Activated T-cell treated with anti-CD3 and anti-CD28 coated beads, Interleukin-2, amount 50 U/mL, for 24 hours (primary cell): ENCODE results near the gene PADI4.

Experiments used
- DNase-seq: peaks from one replicate; pipeline ENCODE4 v3.0.0-alpha.2; 2020
- H3K27ac Mint-ChIP-seq: 2 replicates; pipeline ENCODE4 v1.8.0; 2020; ENCODE audit warnings: mild to moderate bottlenecking, mixed read lengths
- H3K27me3 Mint-ChIP-seq: 2 replicates; pipeline ENCODE4 v1.8.0; 2020; ENCODE audit warnings: mixed read lengths
- H3K36me3 Mint-ChIP-seq: 2 replicates; pipeline ENCODE4 v1.8.0; 2020; ENCODE audit warnings: low read depth, mixed read lengths
- H3K4me1 Mint-ChIP-seq: 2 replicates; pipeline ENCODE4 v1.8.0; 2020; ENCODE audit warnings: low read depth, mixed read lengths
- H3K4me3 Mint-ChIP-seq: 2 replicates; pipeline ENCODE4 v1.8.0; 2020; ENCODE audit warnings: mild to moderate bottlenecking, moderate library complexity, mixed read lengths
- H3K9me3 Mint-ChIP-seq: 2 replicates; pipeline ENCODE4 v1.8.0; 2020; ENCODE audit warnings: mixed read lengths

Gene PADI4

DNA sequence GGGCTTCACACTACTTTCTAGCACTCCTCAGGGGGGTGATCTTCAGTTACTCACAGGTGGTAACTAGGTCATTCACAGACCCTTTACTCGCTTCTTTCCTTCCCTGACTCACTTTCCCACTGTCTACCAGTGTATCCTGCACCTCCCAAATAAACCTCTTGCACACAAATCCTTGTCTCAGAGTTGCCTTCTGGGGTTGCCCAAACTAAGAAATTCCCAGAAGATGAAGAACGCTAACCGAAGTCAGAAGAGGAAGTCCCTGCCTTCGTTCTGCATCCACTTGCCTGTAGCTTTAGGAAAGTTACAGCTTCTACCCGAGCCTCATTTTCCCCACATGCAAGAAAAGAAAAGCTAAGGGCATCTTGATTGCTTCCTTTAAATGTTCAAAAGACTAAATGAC, 11.9 kb upstream of the PADI4 start:
- Mint-ChIP-seq H3K27ac (no peak overlapping the region), H3K27me3 (peaks cover 31% of the 10 kb centered on the region), H3K36me3 (no peaks in the 10 kb centered on the region), H3K4me3 (no peak overlapping the region), H3K4me1 (no peaks in the 10 kb centered on the region), H3K9me3 (no peaks in the 10 kb centered on the region)
- DNase-seq = no peak

DNA sequence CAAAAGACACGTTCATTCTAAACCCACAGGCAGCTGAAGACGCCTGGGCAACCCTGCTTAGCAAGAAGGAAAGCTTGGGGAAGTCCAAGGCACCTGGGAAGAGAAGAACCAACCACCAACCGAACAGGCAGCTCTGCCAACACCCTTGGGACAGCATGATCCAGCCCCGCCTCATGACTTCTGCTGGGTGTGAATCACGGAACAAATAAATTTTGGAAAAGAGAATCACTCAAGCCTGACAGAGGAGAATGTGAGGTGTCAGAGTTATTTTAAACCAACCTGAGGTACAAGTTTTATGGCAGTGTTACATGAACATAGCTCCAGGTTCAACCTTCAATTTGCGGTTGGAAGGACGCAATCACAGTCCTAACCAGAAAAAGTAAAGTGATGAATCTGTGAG, 10.0 kb upstream of the PADI4 start:
- no peaks in the 10 kb centered on the region for H3K4me1 Mint-ChIP-seq
- H3K27me3 Mint-ChIP-seq = peaks cover 28% of the 10 kb centered on the region
- H3K36me3 Mint-ChIP-seq = peaks cover 3% of the 10 kb centered on the region
- H3K9me3 Mint-ChIP-seq = peaks cover 9% of the 10 kb centered on the region
- H3K4me3 Mint-ChIP-seq = no peak overlapping the region
- DNase-seq = no peak
- H3K27ac Mint-ChIP-seq = no peak overlapping the region

DNA sequence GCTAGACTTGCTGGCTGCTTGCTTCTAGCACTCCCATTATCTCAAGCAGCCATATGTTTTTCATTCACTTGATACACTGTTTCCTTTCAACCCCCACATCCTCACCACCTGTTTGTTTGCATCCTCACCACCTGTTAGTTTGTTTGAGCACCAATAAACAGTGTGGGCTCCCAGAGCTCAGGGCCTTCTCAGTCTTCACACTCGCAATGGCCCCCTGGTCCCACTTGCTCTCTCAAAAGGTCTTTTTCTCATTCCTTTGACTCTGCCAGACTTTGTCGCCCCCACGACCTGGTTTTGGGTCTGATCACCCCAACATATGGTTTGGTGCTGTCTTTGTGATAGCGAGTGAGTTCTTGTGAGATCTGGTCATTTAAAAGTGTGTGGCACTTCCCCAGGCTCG, 6.2 kb upstream of the PADI4 start:
- H3K27ac Mint-ChIP-seq = no peak overlapping the region
- peaks cover 13% of the 10 kb centered on the region for H3K27me3 Mint-ChIP-seq
- DNase-seq = no peak
- no peaks in the 10 kb centered on the region for H3K4me1 Mint-ChIP-seq
- no peak overlapping the region for H3K4me3 Mint-ChIP-seq
- peaks cover 3% of the 10 kb centered on the region for H3K36me3 Mint-ChIP-seq
- peaks cover 9% of the 10 kb centered on the region for H3K9me3 Mint-ChIP-seq

DNA sequence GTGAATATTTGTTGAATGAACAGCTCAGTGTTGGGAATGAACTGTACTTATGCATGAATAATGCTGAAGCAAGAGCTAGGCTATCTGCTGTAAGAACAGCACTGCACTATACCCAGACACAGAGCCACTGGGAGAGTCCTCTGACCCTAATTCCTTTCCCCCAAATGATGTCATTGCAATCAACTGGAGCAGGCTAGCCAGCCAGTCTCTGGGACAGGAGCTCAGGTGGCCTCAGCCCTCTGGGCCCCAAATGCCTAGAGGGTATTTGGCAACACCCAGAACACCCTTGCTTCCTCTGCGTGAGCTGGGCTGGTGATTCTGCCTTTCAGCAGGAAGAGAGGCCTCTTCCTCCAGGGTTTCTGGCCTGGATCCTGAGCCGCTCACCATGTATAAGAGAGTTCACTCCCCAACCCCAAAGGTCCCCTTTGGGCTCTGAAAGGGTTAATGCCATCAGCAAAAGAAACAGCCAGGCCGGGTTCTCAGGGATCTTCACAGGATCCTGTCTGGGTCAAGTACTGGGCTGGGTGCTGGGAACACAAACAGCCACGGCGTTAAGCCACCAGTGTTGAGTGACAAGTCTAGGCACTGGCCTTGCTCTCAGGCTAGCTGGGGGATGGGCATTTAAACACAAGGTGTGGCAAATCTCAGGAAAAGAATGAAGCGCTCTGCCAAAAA, 3.7 kb upstream of the PADI4 start:
- no peak for DNase-seq
- H3K4me1 Mint-ChIP-seq = no peaks in the 10 kb centered on the region
- H3K27ac Mint-ChIP-seq = no peak overlapping the region
- peaks cover 9% of the 10 kb centered on the region for H3K9me3 Mint-ChIP-seq
- peaks cover 3% of the 10 kb centered on the region for H3K36me3 Mint-ChIP-seq
- peaks cover 31% of the 10 kb centered on the region for H3K27me3 Mint-ChIP-seq
- no peak overlapping the region for H3K4me3 Mint-ChIP-seq

DNA sequence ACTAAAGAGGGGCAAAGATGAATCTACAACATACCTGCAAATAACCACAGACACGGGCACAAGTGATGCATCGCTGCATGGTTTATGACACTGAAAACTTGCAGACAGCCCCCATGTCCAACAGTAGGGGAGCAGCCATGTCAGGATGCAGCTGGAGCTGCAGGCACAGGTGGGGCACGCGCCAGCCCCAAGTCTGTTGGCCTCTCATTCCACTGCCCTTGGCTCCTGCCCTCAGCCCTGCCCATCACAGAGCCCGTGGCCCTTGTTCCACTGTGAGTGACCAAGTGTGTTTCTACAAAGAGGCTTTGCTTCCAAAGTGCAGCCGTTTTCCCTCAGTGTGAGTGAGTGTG, 3.2 kb upstream of the PADI4 start:
- Mint-ChIP-seq H3K36me3 (peaks cover 3% of the 10 kb centered on the region), H3K27ac (no peak overlapping the region), H3K27me3 (peaks cover 29% of the 10 kb centered on the region), H3K4me3 (no peak overlapping the region), H3K4me1 (no peaks in the 10 kb centered on the region), H3K9me3 (peaks cover 9% of the 10 kb centered on the region)
- DNase-seq = no peak

DNA sequence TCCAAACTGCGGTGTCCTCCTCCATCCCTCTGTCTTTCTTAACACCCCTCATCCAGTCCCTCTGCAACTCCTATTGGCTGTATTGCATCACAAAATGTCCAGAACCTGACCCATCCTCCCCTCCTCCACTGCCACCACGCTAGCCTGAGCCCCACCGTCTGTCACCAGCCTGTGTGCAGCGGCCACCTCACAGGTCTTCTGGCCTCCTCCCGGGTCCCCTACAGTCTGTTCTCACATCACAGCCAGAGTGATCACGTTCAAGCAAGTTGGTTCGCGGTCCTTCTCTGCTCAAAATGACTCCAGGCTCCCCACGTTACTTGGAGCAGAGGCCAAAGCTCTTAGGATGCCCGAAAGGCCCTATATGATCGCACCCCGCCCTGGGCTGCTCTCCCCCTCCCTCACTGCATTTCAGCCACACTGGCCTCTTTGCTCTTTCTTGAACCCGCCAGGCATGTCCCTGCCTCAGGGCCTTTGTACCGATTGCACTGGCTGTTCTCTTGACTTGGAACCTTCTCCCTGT, 2.4 kb upstream of the PADI4 start:
- Mint-ChIP-seq H3K4me1 (no peaks in the 10 kb centered on the region), H3K36me3 (peaks cover 3% of the 10 kb centered on the region), H3K9me3 (peaks cover 9% of the 10 kb centered on the region), H3K27ac (no peak overlapping the region), H3K27me3 (peaks cover 37% of the 10 kb centered on the region), H3K4me3 (no peak overlapping the region)
- DNase-seq = no peak

DNA sequence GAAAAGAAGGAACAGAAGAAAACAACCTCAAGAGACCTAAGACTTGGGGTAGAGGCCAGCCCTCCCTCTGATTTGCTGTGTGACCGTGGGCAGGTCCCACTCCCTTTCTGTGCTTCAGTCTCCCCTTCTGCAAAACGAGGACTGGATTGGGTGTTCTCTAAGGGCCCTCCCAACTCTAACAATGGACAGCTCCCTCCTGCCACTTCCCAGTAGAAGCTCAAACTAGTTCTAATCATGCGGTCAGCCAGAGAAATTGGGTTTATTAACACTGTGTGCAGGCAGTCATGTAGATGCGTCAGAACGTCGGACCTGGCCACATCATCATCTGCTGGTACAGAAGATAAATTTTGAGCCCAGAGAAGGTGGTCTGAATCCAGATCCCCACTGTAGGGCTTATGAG, 1.6 kb upstream of the PADI4 start:
- peaks cover 3% of the 10 kb centered on the region for H3K36me3 Mint-ChIP-seq
- no peak overlapping the region for H3K4me3 Mint-ChIP-seq
- peaks cover 9% of the 10 kb centered on the region for H3K9me3 Mint-ChIP-seq
- no peaks in the 10 kb centered on the region for H3K4me1 Mint-ChIP-seq
- H3K27ac Mint-ChIP-seq = no peak overlapping the region
- no peak for DNase-seq
- H3K27me3 Mint-ChIP-seq = peaks cover 37% of the 10 kb centered on the region

DNA sequence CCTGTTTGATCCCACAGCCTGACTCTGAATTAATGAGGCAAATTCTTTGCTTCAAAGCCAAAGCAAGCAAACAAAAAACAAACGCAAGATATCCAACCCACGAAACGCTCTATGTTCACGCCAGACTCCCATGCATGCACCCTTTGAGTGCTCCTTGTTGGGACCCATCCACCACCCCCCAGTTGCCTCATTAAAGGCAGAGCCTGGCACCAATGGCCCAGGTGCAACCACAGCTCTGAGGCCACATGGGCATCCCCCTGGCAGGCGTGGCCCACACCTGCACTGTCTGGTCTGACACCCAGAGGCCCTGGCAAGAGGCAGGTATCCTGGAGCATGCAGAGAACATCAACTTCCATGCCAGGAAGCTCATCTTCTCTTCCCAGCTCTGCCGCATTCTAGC, 1.1 kb upstream of the PADI4 start:
- Mint-ChIP-seq H3K4me1 (peaks cover 2% of the 10 kb centered on the region), H3K36me3 (peaks cover 2% of the 10 kb centered on the region), H3K27me3 (peaks cover 40% of the 10 kb centered on the region), H3K4me3 (no peak overlapping the region), H3K27ac (no peak overlapping the region), H3K9me3 (peaks cover 6% of the 10 kb centered on the region)
- no peak for DNase-seq

DNA sequence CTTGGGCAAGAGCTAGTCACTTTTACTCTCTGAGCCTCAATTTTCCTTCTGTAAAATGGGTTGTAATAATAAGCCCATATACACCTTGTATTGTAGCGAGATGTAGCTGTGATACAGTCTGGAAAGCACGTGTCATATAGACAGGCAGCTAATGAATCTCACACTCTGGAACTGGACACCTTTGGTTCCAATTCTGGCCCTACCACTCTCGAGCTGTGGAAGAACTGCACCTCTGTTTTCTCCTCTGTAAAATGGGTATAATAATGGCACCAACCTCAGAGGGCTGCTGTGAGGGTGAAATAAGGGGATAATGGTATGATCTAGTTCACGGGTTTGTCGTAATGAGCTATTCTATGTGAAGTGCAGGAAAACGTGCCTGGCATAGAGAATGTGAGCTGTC, 668 bp upstream of the PADI4 start:
- H3K27me3 Mint-ChIP-seq = peaks cover 41% of the 10 kb centered on the region
- H3K4me1 Mint-ChIP-seq = peaks cover 3% of the 10 kb centered on the region
- H3K4me3 Mint-ChIP-seq = no peak overlapping the region
- DNase-seq = no peak
- H3K27ac Mint-ChIP-seq = no peak overlapping the region
- H3K9me3 Mint-ChIP-seq = peaks cover 2% of the 10 kb centered on the region
- H3K36me3 Mint-ChIP-seq = no peaks in the 10 kb centered on the region

DNA sequence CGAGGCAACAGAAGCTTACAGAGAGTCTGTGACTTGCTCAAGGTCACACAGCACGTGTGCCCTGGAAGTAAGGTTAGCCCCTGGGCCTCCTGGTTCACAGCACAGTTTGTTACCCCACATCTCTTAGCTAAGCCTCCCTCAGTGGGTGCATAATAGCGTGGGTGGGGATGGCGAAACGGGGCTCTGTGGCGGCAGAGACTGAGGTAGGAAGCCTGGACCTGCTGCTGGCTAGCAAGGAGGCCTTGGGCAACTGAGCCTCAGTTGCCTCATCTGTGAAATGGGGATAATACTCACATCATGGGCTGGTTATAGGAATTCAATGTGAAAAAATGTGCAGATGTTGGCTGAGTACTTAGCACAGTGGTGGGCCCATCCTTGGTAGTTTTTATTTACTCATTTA, 596 bp downstream of the PADI4 start:
- Mint-ChIP-seq H3K27ac (no peak overlapping the region), H3K9me3 (no peaks in the 10 kb centered on the region), H3K27me3 (peaks cover 41% of the 10 kb centered on the region), H3K36me3 (no peaks in the 10 kb centered on the region), H3K4me3 (no peak overlapping the region), H3K4me1 (peaks cover 6% of the 10 kb centered on the region)
- no peak for DNase-seq

DNA sequence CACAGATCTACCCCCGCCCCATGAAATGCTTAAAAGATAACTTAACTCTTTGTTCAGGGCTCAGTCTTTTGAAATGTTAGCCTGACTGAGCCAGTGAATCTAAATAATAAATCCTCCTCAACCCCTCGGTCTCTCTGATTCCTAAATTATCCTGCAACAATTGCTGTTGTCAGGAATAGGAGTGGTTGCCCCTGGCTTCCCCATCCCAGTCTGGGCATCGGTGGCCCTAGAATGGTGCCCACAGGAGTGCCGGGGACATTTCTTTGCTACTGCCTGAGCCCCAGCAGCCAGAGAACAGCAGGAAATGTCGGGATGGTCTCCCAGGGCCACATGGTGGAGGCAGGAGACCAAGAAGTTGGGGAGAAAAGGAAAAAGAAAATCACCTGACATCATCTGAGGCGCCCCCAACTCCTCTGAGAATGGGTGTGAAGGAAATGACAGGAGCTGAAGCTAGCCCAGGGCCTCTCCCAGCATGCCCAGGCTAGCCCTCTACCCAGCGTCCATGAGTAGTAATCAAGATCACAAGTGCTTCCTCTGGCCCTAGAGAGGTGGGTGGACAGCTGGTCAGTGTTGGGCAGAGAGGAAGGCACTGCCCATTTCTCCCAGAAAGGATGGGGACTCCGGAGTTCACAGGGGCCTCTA, 1.6 kb downstream of the PADI4 start:
- H3K27me3 Mint-ChIP-seq = peaks cover 41% of the 10 kb centered on the region
- DNase-seq = no peak
- no peaks in the 10 kb centered on the region for H3K9me3 Mint-ChIP-seq
- no peaks in the 10 kb centered on the region for H3K36me3 Mint-ChIP-seq
- H3K4me3 Mint-ChIP-seq = no peak overlapping the region
- H3K27ac Mint-ChIP-seq = no peak overlapping the region
- peaks cover 6% of the 10 kb centered on the region for H3K4me1 Mint-ChIP-seq

DNA sequence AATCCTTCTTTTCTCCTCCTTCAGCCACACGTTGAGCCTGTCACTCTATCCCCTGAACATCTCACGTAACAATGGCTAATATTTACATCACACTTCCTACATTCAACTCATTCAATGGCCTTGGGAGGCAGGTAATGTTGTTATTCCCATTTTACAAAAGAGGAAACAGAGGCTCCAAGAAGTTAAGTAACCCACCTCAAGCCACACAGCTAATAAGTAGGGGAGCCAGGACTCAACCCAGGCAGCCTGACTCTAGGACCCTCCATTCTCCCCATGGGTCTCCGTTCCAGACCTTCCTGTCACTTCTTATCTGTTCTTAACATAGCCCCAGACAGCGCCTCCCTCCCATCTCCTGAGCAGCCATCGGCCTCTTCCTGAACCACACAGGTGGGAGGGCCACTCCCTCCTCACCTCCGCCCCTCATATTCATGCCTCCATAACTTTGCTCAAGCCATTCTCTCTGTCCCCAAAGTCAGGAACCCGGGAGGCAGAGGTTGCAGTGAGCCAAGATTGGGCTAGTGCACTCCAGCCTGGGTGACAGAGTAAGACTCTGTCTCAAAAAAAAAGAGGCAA, 2.2 kb downstream of the PADI4 start:
- H3K27ac Mint-ChIP-seq = no peak overlapping the region
- H3K4me1 Mint-ChIP-seq = peaks cover 6% of the 10 kb centered on the region
- no peaks in the 10 kb centered on the region for H3K9me3 Mint-ChIP-seq
- H3K4me3 Mint-ChIP-seq = no peak overlapping the region
- no peak for DNase-seq
- peaks cover 41% of the 10 kb centered on the region for H3K27me3 Mint-ChIP-seq
- H3K36me3 Mint-ChIP-seq = no peaks in the 10 kb centered on the region

DNA sequence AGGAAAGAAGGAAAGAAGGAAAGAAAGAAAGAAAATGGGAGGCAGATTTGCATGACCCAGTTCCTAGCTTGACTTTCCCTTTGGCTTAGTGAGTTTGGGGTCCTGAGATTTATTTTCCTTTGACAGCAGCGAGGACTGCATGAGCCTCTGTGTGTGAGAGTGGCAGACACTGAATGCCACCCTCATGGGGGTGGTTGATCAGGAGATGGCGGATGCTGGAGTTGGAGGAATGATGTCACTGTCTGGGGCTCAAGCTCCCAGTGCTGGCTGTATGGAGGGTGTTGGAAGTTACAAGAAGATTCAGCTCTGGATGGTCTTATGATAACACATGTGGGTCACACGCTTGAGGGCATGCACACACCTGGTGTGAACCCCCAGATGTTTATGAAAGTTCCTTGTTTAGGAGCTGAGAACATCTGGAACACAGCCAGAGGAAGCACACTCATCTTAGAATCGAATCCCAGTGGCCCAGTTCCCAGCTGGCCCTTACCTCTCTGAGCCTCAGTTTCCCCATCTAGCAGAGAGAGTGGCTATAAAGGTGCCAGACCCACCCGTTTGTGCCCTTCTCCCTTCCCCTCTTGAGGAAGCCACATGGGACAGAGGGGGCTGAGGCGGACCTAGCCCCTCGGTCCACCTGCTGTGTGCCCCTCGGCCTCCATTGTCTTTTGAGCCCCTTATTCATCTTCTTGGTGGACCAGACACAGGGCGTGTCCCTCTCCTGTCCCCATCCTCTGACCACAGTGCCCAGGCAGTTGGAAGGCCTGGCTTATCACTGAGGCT, 5.7 kb downstream of the PADI4 start:
- no peaks in the 10 kb centered on the region for H3K36me3 Mint-ChIP-seq
- peaks cover 16% of the 10 kb centered on the region for H3K27me3 Mint-ChIP-seq
- peaks cover 6% of the 10 kb centered on the region for H3K4me1 Mint-ChIP-seq
- H3K27ac Mint-ChIP-seq = no peak overlapping the region
- no peak overlapping the region for H3K4me3 Mint-ChIP-seq
- no peak for DNase-seq
- no peaks in the 10 kb centered on the region for H3K9me3 Mint-ChIP-seq

DNA sequence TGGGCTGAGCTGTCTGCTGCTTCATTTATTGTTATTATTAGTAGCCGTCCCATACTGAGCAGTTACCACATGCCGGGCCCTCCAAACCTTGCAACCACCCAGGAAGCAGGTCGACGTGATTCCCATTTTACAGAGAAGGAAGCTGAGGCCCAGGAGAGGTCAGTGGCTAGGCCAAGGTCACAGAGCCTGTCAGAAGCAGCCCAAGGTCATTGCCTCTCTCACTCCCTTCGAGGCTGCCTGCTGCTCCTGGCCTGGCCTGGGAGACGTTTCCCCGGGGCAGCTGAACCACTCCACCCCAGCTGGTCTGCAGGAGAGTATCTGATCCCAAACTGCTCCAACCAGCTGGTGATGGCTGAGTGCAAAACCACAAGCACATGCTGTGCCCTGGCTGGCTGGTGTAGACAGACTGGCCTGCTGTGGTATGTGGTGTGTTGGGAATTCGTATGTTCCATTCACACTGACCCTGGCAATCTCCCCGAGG, 6.5 kb downstream of the PADI4 start:
- H3K36me3 Mint-ChIP-seq = no peaks in the 10 kb centered on the region
- H3K27ac Mint-ChIP-seq = no peak overlapping the region
- no peak overlapping the region for H3K4me3 Mint-ChIP-seq

More for the DNA sequence above, 6.5 kb downstream of the PADI4 start:
- DNase-seq = no peak
- Mint-ChIP-seq H3K4me1 (peaks cover 6% of the 10 kb centered on the region), H3K9me3 (no peaks in the 10 kb centered on the region), H3K27me3 (peaks cover 14% of the 10 kb centered on the region)
